ENCODE measurements around the gene METTL1.

Gene METTL1

DNA sequence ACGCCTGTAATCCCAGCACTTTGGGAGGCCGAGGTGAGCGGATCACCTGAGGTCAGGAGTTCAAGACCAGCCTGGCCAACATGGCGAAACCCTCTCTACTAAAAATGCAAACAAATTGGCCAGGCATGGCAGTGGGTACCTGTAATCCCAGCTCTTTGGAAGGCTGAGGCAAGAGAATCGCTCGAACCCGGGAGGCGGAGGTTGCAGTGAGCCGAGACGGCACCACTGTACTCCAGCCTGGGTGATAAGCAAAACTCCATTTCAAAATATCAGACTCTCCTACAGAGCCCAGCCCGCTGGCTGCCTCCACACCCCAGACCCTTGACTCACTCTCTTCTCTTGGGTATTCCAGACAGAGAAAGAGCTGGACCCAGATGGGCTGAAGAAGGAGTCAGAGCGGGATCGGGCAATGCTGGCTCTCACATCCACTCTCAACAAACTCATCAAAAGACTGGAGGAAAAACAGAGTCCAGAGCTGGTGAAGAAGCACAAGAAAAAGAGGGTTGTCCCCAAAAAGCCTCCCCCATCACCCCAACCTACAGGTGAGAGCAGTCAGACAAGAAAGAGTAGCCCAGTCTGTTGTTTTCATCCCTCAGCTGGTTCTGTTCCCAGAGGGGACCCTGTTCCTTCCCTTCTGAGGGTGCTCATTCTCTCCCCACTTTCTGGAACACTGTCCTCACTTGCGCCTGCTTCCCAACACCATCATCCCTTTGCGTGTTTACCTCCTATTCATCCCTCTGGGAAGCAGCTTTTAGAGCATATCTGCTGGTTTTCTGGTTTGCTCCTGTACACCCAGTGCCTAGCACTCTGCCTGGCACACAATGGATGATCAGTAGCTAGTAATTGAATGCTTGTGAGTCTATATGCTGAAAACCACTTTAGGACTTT, 53.0 kb downstream of the METTL1 start:
- TF ChIP-seq CTBP1 (IDR thresholded peaks at IDR 0.05; ENCODE audit: borderline replicate concordance) (no peak), LEF1 (IDR thresholded peaks at IDR 0.05; ENCODE audit: borderline replicate concordance) (no peak), SP1 (IDR thresholded peaks at IDR 0.05) (no peak)
- no peak for DNase-seq (ENCODE audit: extremely low spot score)
- ChIA-PET CTCF (no interaction called here), POLR2A (interaction anchor here (1.3 kb wide), 1 partner anchor 25 kb away, joined by 4 read pairs; the partner anchor contains the start of gene OS9)
